Keratinocyte (primary cell): Measurements from ENCODE around the gene MED9. TPM values are rescaled to one million over a fixed set of nuclear protein-coding genes. Genes with fewer than 3 reads are reported as not detected.
"Not testable (repeated sequence)": the region's sequence is repeated elsewhere in the genome, so short reads cannot be mapped to it uniquely, and the experiment has no call there.

Source experiments
- DNase-seq: peaks from one replicate; pipeline ENCODE4 v3.0.0-alpha.2; 2011; ENCODE audit warnings: low read depth, missing footprints, low spot score
- FAIRE-seq: peaks from 2 replicates; lab custom pipeline; 2011; peaks lifted over from hg19 to GRCh38; lab: Jason Lieb, UNC
- H2AFZ ChIP-seq: 2 replicates; pipeline ENCODE4 v1.6.0; 2012; ENCODE audit warnings: low read length, control low read depth, inconsistent platforms; ENCODE audit not compliant: control insufficient read depth
- H3K27ac ChIP-seq: 2 replicates; pipeline ENCODE4 v1.5.1; 2011; ENCODE audit warnings: low read length; ENCODE audit not compliant: control insufficient read depth, insufficient read depth
- H3K27me3 ChIP-seq: 3 replicates; pipeline ENCODE4 v1.6.0; 2011; ENCODE audit warnings: low read length; ENCODE audit not compliant: control insufficient read depth, insufficient read depth; ENCODE audit errors: extremely low read depth
- H3K36me3 ChIP-seq, 2 experiments: 2 replicates in 1 of 2; 3 replicates in 1 of 2; pipeline ENCODE4 v1.5.1; 2011; ENCODE audit warnings: low read length in 2 of 2, mild to moderate bottlenecking in 1 of 2; ENCODE audit not compliant: control insufficient read depth in 2 of 2, insufficient read depth in 2 of 2; ENCODE audit errors: extremely low read depth in 1 of 2
- H3K4me1 ChIP-seq: 3 replicates; pipeline ENCODE4 v1.5.1; 2011; ENCODE audit warnings: low read length; ENCODE audit not compliant: control insufficient read depth, insufficient read depth; ENCODE audit errors: extremely low read depth
- H3K4me2 ChIP-seq: 3 replicates; pipeline ENCODE4 v1.6.0; 2011; ENCODE audit warnings: low read depth, low read length; ENCODE audit not compliant: control insufficient read depth, insufficient read depth; ENCODE audit errors: extremely low read depth
- H3K4me3 ChIP-seq, 3 experiments: fragments of 200-600 bp in 1 of 3; sonication (generic) in 1 of 3; 2 replicates in 2 of 3; 3 replicates in 1 of 3; pipeline ENCODE4 v1.5.1; 2011 to 2016; ENCODE audit warnings: low read length in 3 of 3, mild to moderate bottlenecking in 3 of 3, control low read depth in 2 of 3, inconsistent platforms in 1 of 3, low read depth in 1 of 3, mixed read lengths in 1 of 3, mixed run types in 1 of 3, moderate library complexity in 1 of 3; ENCODE audit not compliant: control insufficient read depth in 2 of 3, insufficient read depth in 2 of 3; ENCODE audit errors: extremely low read depth in 1 of 3
- H3K79me2 ChIP-seq: 2 replicates; pipeline ENCODE4 v1.6.0; 2012; ENCODE audit warnings: low read length; ENCODE audit not compliant: control insufficient read depth, insufficient read depth
- H3K9ac ChIP-seq: 3 replicates; pipeline ENCODE4 v1.6.0; 2011; ENCODE audit warnings: low read length; ENCODE audit not compliant: control insufficient read depth, insufficient read depth; ENCODE audit errors: extremely low read depth
- H3K9me1 ChIP-seq: 3 replicates; pipeline ENCODE4 v1.6.0; 2011; ENCODE audit warnings: low read length; ENCODE audit not compliant: control insufficient read depth, insufficient read depth; ENCODE audit errors: extremely low read depth
- H3K9me3 ChIP-seq: 2 replicates; pipeline ENCODE4 v1.5.1; 2012; ENCODE audit warnings: low read depth, low read length; ENCODE audit not compliant: control insufficient read depth
- H4K20me1 ChIP-seq: 3 replicates; pipeline ENCODE4 v1.6.0; 2011; ENCODE audit warnings: low read length; ENCODE audit not compliant: control insufficient read depth, insufficient read depth; ENCODE audit errors: extremely low read depth
- EZH2 ChIP-seq: IDR thresholded peaks from one replicate; pipeline ENCODE4 v1.6.1; 2012; ENCODE audit warnings: inconsistent platforms, mild to moderate bottlenecking, low read length, moderate library complexity
- dilution Hi-C: fragments of 300-500 bp; cut with MboI; formaldehyde crosslinking; loops from one replicate; pipeline ENCODE4 v1.7.0; 2020; ENCODE audit warnings: low sequenced_read_pairs; ENCODE audit not compliant: extremely low pct_ligation_motif_present
- polyA minus RNA-seq, 3 experiments: library from RNA; depleted of rRNA, polyadenylated mRNA; stranded (reverse); fragments of >200 nt; gene quantifications; 1 replicate in 1 of 3; 2 replicates in 1 of 3; 3 replicates in 1 of 3; pipeline ENCODE4 v1.2.3, GENCODE V29; 2011
- polyA plus RNA-seq, 5 experiments: library from polyadenylated mRNA; depleted of rRNA in 3 of 5; stranded (reverse) in 3 of 5; stranded (forward) in 1 of 5; unstranded in 1 of 5; fragments of >200 nt; gene quantifications; 1 replicate in 1 of 5; 2 replicates in 3 of 5; 3 replicates in 1 of 5; pipeline versions ENCODE4 v1.2.1 to v1.2.3, GENCODE V29; 2011 to 2012; ENCODE audit warnings: missing spikeins in 2 of 5, low read depth in 1 of 5, low replicate concordance in 1 of 5
- TF ChIP-seq, protein P1 (sequence below), 3 experiments: IDR thresholded peaks in 1 of 3; conservative IDR thresholded peaks in 1 of 3; optimal IDR thresholded peaks in 1 of 3; 2 replicates in 2 of 3; 3 replicates in 1 of 3; pipeline versions ENCODE3 to v1.5.1; 2011; ENCODE audit warnings: low read length in 3 of 3, mild to moderate bottlenecking in 3 of 3, moderate library complexity in 2 of 3, control low read depth in 1 of 3, inconsistent platforms in 1 of 3; ENCODE audit not compliant: insufficient read depth in 2 of 3; ENCODE audit errors: extremely low read depth in 1 of 3

MED9 gene
- polyA plus RNA-seq = 6.9 to 9.8 TPM (median 7.8 TPM) in 3 replicates
- 5.5 TPM for polyA plus RNA-seq (2011; ENCODE audit: low read depth)
- 7.8 and 8.5 TPM in 2 replicates for polyA plus RNA-seq (2011; cell fraction: cytosol; rRNA removed)
- 9.3 and 10.0 TPM in 2 replicates for polyA plus RNA-seq (2011; cell fraction: nucleus; rRNA removed)
- polyA plus RNA-seq (2012; ENCODE audit: low replicate concordance) = 5.9 and 7.5 TPM in 2 replicates
- 5.2 to 8.4 TPM (median 7.0 TPM) in 3 replicates for polyA minus RNA-seq
- 10.7 TPM for polyA minus RNA-seq (2011; cell fraction: cytosol; rRNA and poly(A)+ RNA removed)
- 5.8 and 8.2 TPM in 2 replicates for polyA minus RNA-seq (2011; cell fraction: nucleus; rRNA and poly(A)+ RNA removed)

DNA sequence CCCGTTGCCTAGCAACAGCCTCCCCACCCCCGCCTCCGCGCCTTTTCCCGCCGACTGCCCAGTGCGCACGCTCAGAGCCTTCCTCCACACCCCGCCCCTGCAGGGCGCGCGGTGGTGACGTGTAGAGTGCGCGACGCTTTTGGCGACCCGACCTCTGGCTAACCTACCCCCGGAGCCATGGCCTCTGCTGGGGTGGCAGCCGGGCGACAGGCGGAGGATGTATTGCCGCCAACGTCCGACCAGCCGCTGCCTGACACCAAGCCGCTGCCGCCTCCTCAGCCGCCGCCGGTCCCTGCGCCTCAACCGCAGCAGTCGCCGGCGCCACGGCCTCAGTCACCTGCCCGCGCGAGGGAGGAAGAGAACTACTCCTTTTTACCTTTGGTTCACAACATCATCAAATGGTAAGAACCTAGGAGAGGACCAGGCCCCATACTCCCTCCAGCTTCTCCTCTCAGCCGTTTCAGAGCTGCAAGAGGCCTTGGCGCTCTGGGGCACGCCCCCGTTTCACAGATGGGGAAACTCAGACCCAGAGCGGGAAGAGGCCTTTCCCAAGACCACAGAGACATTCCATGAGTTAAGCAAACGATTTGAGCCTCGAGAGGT lies at the start of gene MED9:
TSS of gene MED9 (plus strand) at position 136 of the 603 bp plus-strand sequence. CDS start at position 178, 42 bp downstream.
- Histone ChIP-seq H2AFZ (peak within 1 kb of the TSS; percentile 93), H3K36me3 (no peaks in the 10 kb centered on the region), H3K9me1 (no peaks in the 10 kb centered on the region), H3K4me3 (peak within 1 kb of the TSS; percentile 74 to 91 (median 83)), H4K20me1 (peaks cover 4% of the 10 kb centered on the region), H3K79me2 (peaks cover 37% of the 10 kb centered on the region), H3K4me2 (peak within 1 kb of the TSS; percentile 87), H3K4me1 (peaks cover 22% of the 10 kb centered on the region), H3K27me3 (peaks cover 7% of the 10 kb centered on the region), H3K9ac (peak within 1 kb of the TSS; percentile 91), H3K9me3 (no peaks in the 10 kb centered on the region), H3K27ac (peak within 1 kb of the TSS; percentile 86)
- TF ChIP-seq, protein P1, sequence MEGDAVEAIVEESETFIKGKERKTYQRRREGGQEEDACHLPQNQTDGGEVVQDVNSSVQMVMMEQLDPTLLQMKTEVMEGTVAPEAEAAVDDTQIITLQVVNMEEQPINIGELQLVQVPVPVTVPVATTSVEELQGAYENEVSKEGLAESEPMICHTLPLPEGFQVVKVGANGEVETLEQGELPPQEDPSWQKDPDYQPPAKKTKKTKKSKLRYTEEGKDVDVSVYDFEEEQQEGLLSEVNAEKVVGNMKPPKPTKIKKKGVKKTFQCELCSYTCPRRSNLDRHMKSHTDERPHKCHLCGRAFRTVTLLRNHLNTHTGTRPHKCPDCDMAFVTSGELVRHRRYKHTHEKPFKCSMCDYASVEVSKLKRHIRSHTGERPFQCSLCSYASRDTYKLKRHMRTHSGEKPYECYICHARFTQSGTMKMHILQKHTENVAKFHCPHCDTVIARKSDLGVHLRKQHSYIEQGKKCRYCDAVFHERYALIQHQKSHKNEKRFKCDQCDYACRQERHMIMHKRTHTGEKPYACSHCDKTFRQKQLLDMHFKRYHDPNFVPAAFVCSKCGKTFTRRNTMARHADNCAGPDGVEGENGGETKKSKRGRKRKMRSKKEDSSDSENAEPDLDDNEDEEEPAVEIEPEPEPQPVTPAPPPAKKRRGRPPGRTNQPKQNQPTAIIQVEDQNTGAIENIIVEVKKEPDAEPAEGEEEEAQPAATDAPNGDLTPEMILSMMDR (optimal IDR thresholded peaks at IDR 0.05 in 1 of 3, IDR thresholded peaks at IDR 0.05 in 1 of 3, conservative IDR thresholded peaks at IDR 0.05 in 1 of 3; ENCODE audit: extremely low read depth in 1 of 3, insufficient read depth in 2 of 3, low read length in 3 of 3) = no peak
- TF ChIP-seq EZH2 = no peak
- FAIRE-seq (peak; percentile 39), DNase-seq (no peak)
- dilution Hi-C loops = no loop called here

DNA sequence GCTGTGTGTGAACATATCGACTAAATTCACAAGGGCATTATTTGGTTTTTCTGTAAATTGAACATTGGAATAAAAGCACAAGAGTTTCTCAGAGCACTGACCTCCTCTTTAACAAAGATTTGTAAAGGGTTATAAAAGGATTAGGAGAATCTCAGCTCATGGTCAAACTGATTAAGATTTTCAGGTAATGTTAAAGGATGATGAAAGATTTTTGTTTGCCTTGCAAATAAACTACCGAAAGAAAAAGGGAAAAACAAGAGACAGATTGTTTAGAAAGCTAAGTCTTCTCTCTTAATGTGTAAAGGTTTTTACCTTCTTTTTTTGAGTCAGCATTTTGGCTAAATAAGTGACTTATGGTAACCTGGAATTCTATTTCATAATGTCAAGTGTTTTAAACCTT lies 47.6 kb upstream of the MED9 start:
- Histone ChIP-seq H2AFZ (no peak overlapping the region), H3K36me3 (no peaks in the 10 kb centered on the region), H3K4me2 (no peak overlapping the region), H3K4me1 (no peaks in the 10 kb centered on the region), H3K27ac (no peak overlapping the region), H4K20me1 (no peaks in the 10 kb centered on the region), H3K9me3 (no peaks in the 10 kb centered on the region), H3K9ac (no peak overlapping the region), H3K4me3 (no peak overlapping the region), H3K27me3 (peaks cover 14% of the 10 kb centered on the region), H3K9me1 (no peaks in the 10 kb centered on the region), H3K79me2 (no peaks in the 10 kb centered on the region)
- no peak for TF ChIP-seq EZH2
- TF ChIP-seq, protein P1 (optimal IDR thresholded peaks at IDR 0.05 in 1 of 3, IDR thresholded peaks at IDR 0.05 in 1 of 3, conservative IDR thresholded peaks at IDR 0.05 in 1 of 3; ENCODE audit: extremely low read depth in 1 of 3, insufficient read depth in 2 of 3, low read length in 3 of 3) = no peak
- no peak for FAIRE-seq
- no peak for DNase-seq
- dilution Hi-C loops = no loop called here

DNA sequence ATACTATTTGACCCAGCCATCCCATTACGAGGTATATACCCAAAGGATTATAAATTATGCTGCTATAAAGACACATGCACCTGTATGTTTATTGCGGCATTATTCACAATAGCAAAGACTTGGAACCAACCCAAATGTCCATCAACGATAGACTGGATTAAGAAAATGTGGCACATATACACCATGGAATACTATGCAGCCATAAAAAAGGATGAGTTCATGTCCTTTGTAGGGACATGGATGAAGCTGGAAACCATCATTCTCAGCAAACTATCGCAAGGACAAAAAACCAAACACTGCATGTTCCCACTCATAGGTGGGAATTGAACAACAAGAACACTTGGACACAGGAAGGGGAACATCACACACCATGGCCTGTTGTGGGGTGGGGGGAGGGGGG lies 45.9 kb upstream of the MED9 start:
- H3K4me3 ChIP-seq, H3K9me1 ChIP-seq, H3K27ac ChIP-seq, DNase-seq, H3K79me2 ChIP-seq, H3K9ac ChIP-seq, dilution Hi-C loops, H2AFZ ChIP-seq, H3K36me3 ChIP-seq, H3K9me3 ChIP-seq, H3K4me2 ChIP-seq, FAIRE-seq, H4K20me1 ChIP-seq, H3K4me1 ChIP-seq: not testable (repeated sequence)
- H3K27me3 ChIP-seq = peaks cover 22% of the 10 kb centered on the region
